HG03432 (cell line): Measurements from ENCODE around the gene PTPN11.
"Not testable (repeated sequence)": the region's sequence is repeated elsewhere in the genome, so short reads cannot be mapped to it uniquely, and the experiment has no call there.

Source experiments
- ATAC-seq: cut with Tn5 transposase; IDR thresholded peaks from one replicate; pipeline ENCODE4 v1.9.1; 2021; ENCODE audit warnings: mild to moderate bottlenecking, moderate library complexity; ENCODE audit not compliant: unreplicated experiment

The PTPN11 gene

GRCh38 chr12:112447106-112447505 lies 28.4 kb downstream of the PTPN11 start:
- ATAC-seq, result no peak

- not testable (repeated sequence) for ATAC-seq
These were observed 29.4 kb downstream of the PTPN11 start for GRCh38 chr12:112448165-112448564.

GRCh38 chr12:112450725-112451124 lies 32.0 kb downstream of the PTPN11 start:
- no peak for ATAC-seq

- ATAC-seq, result no peak
These were observed 37.3 kb downstream of the PTPN11 start for GRCh38 chr12:112456029-112456428.

GRCh38 chr12:112457142-112457541 lies 38.4 kb downstream of the PTPN11 start:
- ATAC-seq, result not testable (repeated sequence)

GRCh38 chr12:112458330-112458729 lies 39.6 kb downstream of the PTPN11 start:
- ATAC-seq, result no peak

GRCh38 chr12:112458751-112459150 lies 40.0 kb downstream of the PTPN11 start:
- ATAC-seq, result no peak

- no peak for ATAC-seq
These were observed 44.7 kb downstream of the PTPN11 start for GRCh38 chr12:112463478-112463877.

- ATAC-seq, result no peak
These were observed 45.9 kb downstream of the PTPN11 start for GRCh38 chr12:112464605-112465004.

- ATAC-seq, result no peak
These were observed 47.3 kb downstream of the PTPN11 start for GRCh38 chr12:112466011-112466422.

GRCh38 chr12:112466835-112467234 lies 48.1 kb downstream of the PTPN11 start:
- no peak for ATAC-seq

- ATAC-seq, result no peak
These were observed 49.3 kb downstream of the PTPN11 start for GRCh38 chr12:112468046-112468445.

GRCh38 chr12:112473056-112473455 lies 54.3 kb downstream of the PTPN11 start:
- ATAC-seq, result no peak

- no peak for ATAC-seq
These were observed 60.7 kb downstream of the PTPN11 start for GRCh38 chr12:112479413-112479812.

GRCh38 chr12:112480931-112481330 lies 62.2 kb downstream of the PTPN11 start:
- no peak for ATAC-seq

GRCh38 chr12:112482733-112483132 lies 64.0 kb downstream of the PTPN11 start:
- no peak for ATAC-seq

- no peak for ATAC-seq
These were observed 67.6 kb downstream of the PTPN11 start for GRCh38 chr12:112486361-112486760.

- no peak for ATAC-seq
These were observed 69.6 kb downstream of the PTPN11 start for GRCh38 chr12:112488257-112488876.

GRCh38 chr12:112489456-112489855 lies 70.7 kb downstream of the PTPN11 start:
- no peak for ATAC-seq

GRCh38 chr12:112496496-112496895 lies 77.7 kb downstream of the PTPN11 start:
- ATAC-seq, result peak; percentile 74

GRCh38 chr12:112498580-112498979 lies 79.8 kb downstream of the PTPN11 start:
- no peak for ATAC-seq

- ATAC-seq, result no peak
These were observed 84.8 kb downstream of the PTPN11 start for GRCh38 chr12:112503512-112503911.

GRCh38 chr12:112506513-112507166 lies 87.9 kb downstream of the PTPN11 start:
- no peak for ATAC-seq
